Activated B cell treated with CpG ODN at 0.5 μM for 24 hours (primary cell): Measurements from ENCODE around the gene NTMT1. TPM values are rescaled to one million over a fixed set of nuclear protein-coding genes. Genes with fewer than 3 reads are reported as not detected.
A peak's percentile ranks its signal among the peaks of the same experiment; 100 is the strongest.

Experiments used
- ATAC-seq: fragments of 200-7000 bp; cut with Tn5 transposase; one replicate; pipeline ENCODE4 v1.10.0; 2021; ENCODE audit warnings: low read depth, mild to moderate bottlenecking, moderate library complexity
- CTCF ChIA-PET: fragments of 350-600 bp; sonication (Branson Sonifier 250); formaldehyde crosslinking; loops from one replicate; lab custom pipeline; 2021; ENCODE audit warnings: antibody characterized with exemption; lab: Charles Lee
- POLR2A ChIA-PET: fragments of 350-600 bp; sonication (Branson Sonifier 250); formaldehyde crosslinking; loops from one replicate; lab custom pipeline; 2021; ENCODE audit warnings: antibody characterized with exemption; lab: Charles Lee
- DNase-seq: peaks from one replicate; pipeline ENCODE4 v3.0.0; 2022
- H3K27ac Mint-ChIP-seq: one replicate; pipeline ENCODE4 v1.8.0; 2020; ENCODE audit warnings: mixed read lengths
- H3K27me3 Mint-ChIP-seq: one replicate; pipeline ENCODE4 v1.8.0; 2021; ENCODE audit warnings: mixed read lengths
- H3K36me3 Mint-ChIP-seq: one replicate; pipeline ENCODE4 v1.8.0; 2021; ENCODE audit warnings: low read depth, mixed read lengths
- H3K4me1 Mint-ChIP-seq: one replicate; pipeline ENCODE4 v1.8.0; 2021; ENCODE audit warnings: mixed read lengths
- H3K4me3 Mint-ChIP-seq: one replicate; pipeline ENCODE4 v1.8.0; 2020; ENCODE audit warnings: mild to moderate bottlenecking, mixed read lengths
- H3K9me3 Mint-ChIP-seq: one replicate; pipeline ENCODE4 v1.8.0; 2020; ENCODE audit warnings: mixed read lengths
- CTCF ChIP-seq: fragments of 200-600 bp; IDR thresholded peaks from one replicate; pipeline ENCODE4 v1.8.0; 2022; ENCODE audit warnings: antibody characterized with exemption, mild to moderate bottlenecking
- intact Hi-C: fragments of 100-400 bp; cut with micrococcal nuclease; formaldehyde crosslinking; loops from one replicate; pipeline ENCODE4 v1.15.1; 2024
- total RNA-seq: library from RNA; stranded (reverse); gene quantifications from 2 replicates; pipeline ENCODE4 v1.2.3, GENCODE V29; 2022

The NTMT1 gene
- total RNA-seq, 1 donor from 2014 or later = 33.1 TPM

- H3K27ac Mint-ChIP-seq = no peak overlapping the region
- no peak overlapping the region for H3K4me3 Mint-ChIP-seq
- no peak for DNase-seq
Observed at GRCh38 chr9:129639756-129640085, 13.8 kb downstream of the NTMT1 start.

GRCh38 chr9:129640086-129640870, 14.3 kb downstream of the NTMT1 start:
- Mint-ChIP-seq H3K27me3 (no peaks in the 10 kb centered on the region), H3K9me3 (no peaks in the 10 kb centered on the region), H3K4me3 (peak overlapping the region; percentile 84), H3K27ac (no peak overlapping the region), H3K36me3 (peaks cover 27% of the 10 kb centered on the region), H3K4me1 (peaks cover 19% of the 10 kb centered on the region)
- DNase-seq = no peak
- intact Hi-C loops = no loop called here
- POLR2A ChIA-PET = interaction anchor here (0.7 to 1.1 kb wide), 2 partner anchors 15 to 810 kb away, joined by 3 to 6 read pairs; partner anchors contain the start of genes NTMT1 and SPOUT1
- ATAC-seq = no peak
- CTCF ChIA-PET = interaction anchor here (1.3 kb wide), 1 partner anchor 16 kb away, joined by 3 read pairs; no protein-coding TSS in a partner anchor
- TF ChIP-seq CTCF = no peak

More at GRCh38 chr9:129639756-129640085, 13.8 kb downstream of the NTMT1 start:
- peaks cover 19% of the 10 kb centered on the region for H3K4me1 Mint-ChIP-seq
- TF ChIP-seq CTCF = no peak
- no peaks in the 10 kb centered on the region for H3K9me3 Mint-ChIP-seq
- no peak for ATAC-seq
- H3K36me3 Mint-ChIP-seq = peaks cover 33% of the 10 kb centered on the region
- ChIA-PET POLR2A (interaction anchor here (0.7 to 1.1 kb wide), 2 partner anchors 14 to 810 kb away, joined by 3 to 6 read pairs; partner anchors contain the start of genes NTMT1 and SPOUT1), CTCF (no interaction called here)
- intact Hi-C loops = no loop called here
- no peaks in the 10 kb centered on the region for H3K27me3 Mint-ChIP-seq

- no peak for TF ChIP-seq CTCF
- ChIA-PET POLR2A (interaction anchor here (1.1 to 2.3 kb wide), 2 partner anchors 15 to 16 kb away, joined by 3 to 6 read pairs; partner anchors contain the start of gene NTMT1), CTCF (interaction anchor here (1.3 to 3.1 kb wide), 2 partner anchors 17 to 509 kb away, joined by 3 to 8 read pairs; no protein-coding TSS in a partner anchor)
- Mint-ChIP-seq H3K9me3 (no peaks in the 10 kb centered on the region), H3K36me3 (peaks cover 20% of the 10 kb centered on the region), H3K27me3 (no peaks in the 10 kb centered on the region), H3K4me1 (peaks cover 19% of the 10 kb centered on the region), H3K27ac (no peak overlapping the region), H3K4me3 (peak overlapping the region; percentile 84)
- DNase-seq (no peak), ATAC-seq (no peak)
- intact Hi-C loops = no loop called here
Observed at GRCh38 chr9:129640871-129641749, 15.1 kb downstream of the NTMT1 start.

GRCh38 chr9:129641750-129642585, 16.0 kb downstream of the NTMT1 start, which contains the start of gene ASB6:
TSS of gene ASB6 (minus strand) at chr9:129642151. CDS start at chr9:129641999, 152 bp downstream.
- peak; percentile 100 for DNase-seq
- TF ChIP-seq CTCF = peak; percentile 93
- intact Hi-C loops = loop anchor here (1.0 to 2.0 kb wide), 7 partner anchors 16 to 502 kb away; partner anchors contain the start of genes NTMT1, TOR1A and TOR1B
- peak; percentile 97 for ATAC-seq
- ChIA-PET POLR2A (interaction anchor here (0.5 to 2.3 kb wide), 3 partner anchors 16 to 595 kb away, joined by 3 to 6 read pairs (median 3); partner anchors contain the start of gene NTMT1), CTCF (interaction anchor here (0.9 to 3.1 kb wide), 3 partner anchors 9 to 510 kb away, joined by 3 to 8 read pairs (median 5); no protein-coding TSS in a partner anchor)
- peak within 1 kb of the TSS; percentile 84 for H3K4me3 Mint-ChIP-seq
- H3K4me1 Mint-ChIP-seq = peaks cover 19% of the 10 kb centered on the region
- H3K27ac Mint-ChIP-seq = peak within 1 kb of the TSS; percentile 75
- H3K36me3 Mint-ChIP-seq = peaks cover 19% of the 10 kb centered on the region
- no peaks in the 10 kb centered on the region for H3K27me3 Mint-ChIP-seq
- H3K9me3 Mint-ChIP-seq = no peaks in the 10 kb centered on the region
